ENCODE measurements around the gene CDADC1. TPM values are rescaled to one million over a fixed set of nuclear protein-coding genes. Genes with fewer than 3 reads are reported as not detected.

CDADC1 gene
- total RNA-seq, 1 donor from 2014 or later: 12.5 TPM

DNA sequence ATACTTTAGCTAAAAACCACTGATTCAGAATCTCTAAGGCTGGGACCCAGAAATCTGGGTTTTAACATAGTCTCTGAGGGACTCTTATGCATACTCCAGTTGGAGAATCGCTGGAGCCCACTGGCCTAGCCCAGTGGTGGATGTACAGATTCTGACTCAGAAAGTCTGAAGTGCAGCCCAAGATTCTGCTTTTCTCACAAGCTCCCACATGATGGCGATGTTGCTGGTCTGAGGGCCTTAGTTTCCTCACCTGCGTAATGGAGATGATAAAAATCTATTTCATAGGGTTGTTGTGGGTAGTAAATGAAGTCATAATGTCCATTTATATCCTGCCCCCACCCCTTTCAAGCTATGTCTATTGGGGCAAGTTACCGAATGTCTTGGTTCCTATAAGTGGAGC is 7.7 kb upstream of the CDADC1 start:
- Mint-ChIP-seq H3K36me3 (no peaks in the 10 kb centered on the region), H3K9me3 (no peaks in the 10 kb centered on the region), H3K4me1 (ENCODE audit: unreplicated experiment) (no peaks in the 10 kb centered on the region), H3K27ac (no peak overlapping the region), H3K27me3 (peaks cover 18% of the 10 kb centered on the region), H3K4me3 (no peak overlapping the region)
- TF ChIP-seq, protein P1, sequence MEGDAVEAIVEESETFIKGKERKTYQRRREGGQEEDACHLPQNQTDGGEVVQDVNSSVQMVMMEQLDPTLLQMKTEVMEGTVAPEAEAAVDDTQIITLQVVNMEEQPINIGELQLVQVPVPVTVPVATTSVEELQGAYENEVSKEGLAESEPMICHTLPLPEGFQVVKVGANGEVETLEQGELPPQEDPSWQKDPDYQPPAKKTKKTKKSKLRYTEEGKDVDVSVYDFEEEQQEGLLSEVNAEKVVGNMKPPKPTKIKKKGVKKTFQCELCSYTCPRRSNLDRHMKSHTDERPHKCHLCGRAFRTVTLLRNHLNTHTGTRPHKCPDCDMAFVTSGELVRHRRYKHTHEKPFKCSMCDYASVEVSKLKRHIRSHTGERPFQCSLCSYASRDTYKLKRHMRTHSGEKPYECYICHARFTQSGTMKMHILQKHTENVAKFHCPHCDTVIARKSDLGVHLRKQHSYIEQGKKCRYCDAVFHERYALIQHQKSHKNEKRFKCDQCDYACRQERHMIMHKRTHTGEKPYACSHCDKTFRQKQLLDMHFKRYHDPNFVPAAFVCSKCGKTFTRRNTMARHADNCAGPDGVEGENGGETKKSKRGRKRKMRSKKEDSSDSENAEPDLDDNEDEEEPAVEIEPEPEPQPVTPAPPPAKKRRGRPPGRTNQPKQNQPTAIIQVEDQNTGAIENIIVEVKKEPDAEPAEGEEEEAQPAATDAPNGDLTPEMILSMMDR (conservative IDR thresholded peaks at IDR 0.05): peak; percentile 53
- DNase-seq (ENCODE audit: extremely low spot score, unreplicated experiment): no peak

DNA sequence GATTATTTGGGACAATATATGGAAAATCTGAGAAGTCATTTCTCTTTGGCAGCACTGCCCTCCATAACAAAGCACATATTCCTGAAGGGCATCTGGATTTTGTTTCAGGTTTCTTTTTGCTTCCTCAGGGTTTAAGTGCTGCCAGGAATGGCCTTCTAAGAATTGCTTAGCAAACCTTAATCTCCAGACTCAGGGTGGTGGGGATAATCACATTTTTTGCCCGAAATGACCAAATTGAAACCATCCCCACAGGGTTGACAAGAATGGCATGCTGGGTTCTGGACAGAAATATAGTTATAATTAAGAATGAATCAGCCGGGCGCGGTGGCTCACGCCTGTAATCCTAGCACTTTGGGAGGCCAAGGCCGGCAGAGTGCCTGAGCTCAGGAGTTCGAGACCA is 6.4 kb upstream of the CDADC1 start:
- Mint-ChIP-seq H3K4me3 (no peak overlapping the region), H3K36me3 (no peaks in the 10 kb centered on the region), H3K27me3 (peaks cover 18% of the 10 kb centered on the region), H3K4me1 (ENCODE audit: unreplicated experiment) (no peaks in the 10 kb centered on the region), H3K27ac (no peak overlapping the region), H3K9me3 (no peaks in the 10 kb centered on the region)
- TF ChIP-seq, protein P1 (conservative IDR thresholded peaks at IDR 0.05): no peak
- no peak for DNase-seq (ENCODE audit: extremely low spot score, unreplicated experiment)

DNA sequence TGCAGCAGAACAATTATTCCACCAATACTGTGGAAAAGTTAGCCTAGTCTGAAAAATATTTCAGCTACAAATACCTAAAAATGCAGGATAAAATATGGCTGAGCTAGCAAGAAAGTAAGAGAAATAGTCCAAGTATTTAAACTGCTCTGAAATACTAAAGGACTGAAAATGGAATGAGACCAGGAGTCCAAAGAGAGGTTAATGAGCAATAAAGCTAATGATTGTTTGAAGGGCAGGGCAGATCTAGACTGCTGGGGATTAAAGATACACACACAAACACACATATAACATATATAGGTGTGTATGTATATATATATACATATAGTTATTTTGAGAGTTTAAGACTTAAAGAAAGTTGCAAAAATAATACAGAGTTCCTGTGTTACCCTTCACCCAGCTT is 2.6 kb upstream of the CDADC1 start:
- H3K9me3 Mint-ChIP-seq: no peaks in the 10 kb centered on the region
- TF ChIP-seq, protein P1 (conservative IDR thresholded peaks at IDR 0.05): no peak
- no peak for DNase-seq (ENCODE audit: extremely low spot score, unreplicated experiment)
- peaks cover 15% of the 10 kb centered on the region for H3K4me1 Mint-ChIP-seq (ENCODE audit: unreplicated experiment)
- H3K27me3 Mint-ChIP-seq: peaks cover 20% of the 10 kb centered on the region
- no peak overlapping the region for H3K27ac Mint-ChIP-seq
- peaks cover 4% of the 10 kb centered on the region for H3K36me3 Mint-ChIP-seq
- H3K4me3 Mint-ChIP-seq: peak overlapping the region; percentile 7

DNA sequence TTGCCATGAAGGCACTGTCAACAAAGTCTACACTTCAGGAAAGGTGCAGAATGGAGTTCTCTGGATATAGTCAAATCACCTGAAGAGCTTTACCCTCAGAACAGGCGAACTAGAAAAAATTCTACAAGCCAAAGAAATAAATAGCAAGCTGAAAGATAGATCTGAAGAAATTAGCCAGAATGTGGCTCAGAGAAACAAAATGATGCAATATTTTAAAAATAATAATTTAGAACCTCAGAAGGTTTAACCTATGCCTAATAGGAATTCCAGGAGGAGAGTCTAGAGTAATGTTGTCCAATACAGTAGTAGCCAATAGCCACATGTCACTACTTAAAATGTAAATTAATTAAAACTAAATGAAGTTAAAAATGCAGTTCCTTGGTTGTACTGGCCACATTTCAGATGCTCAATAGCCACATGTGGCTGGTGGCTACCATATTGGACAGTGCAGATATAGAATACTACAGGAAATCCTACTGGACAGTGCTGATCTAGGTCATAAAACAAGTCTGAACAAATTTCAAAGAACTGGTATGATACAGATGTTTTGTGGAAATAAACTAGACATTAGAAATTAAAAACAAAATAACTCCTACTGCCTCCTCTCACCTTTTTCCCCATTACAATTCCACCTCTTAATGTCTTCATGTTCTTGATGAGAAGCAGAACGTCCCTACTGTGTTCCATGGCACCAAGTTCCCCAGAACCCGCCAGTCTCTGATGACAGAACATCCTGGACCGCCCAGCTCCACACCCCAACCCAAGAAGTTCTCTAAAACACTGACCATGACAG is 679 bp upstream of the CDADC1 start:
- H3K9me3 Mint-ChIP-seq: no peaks in the 10 kb centered on the region
- TF ChIP-seq, protein P1 (conservative IDR thresholded peaks at IDR 0.05): no peak
- peaks cover 4% of the 10 kb centered on the region for H3K36me3 Mint-ChIP-seq
- H3K27ac Mint-ChIP-seq: peak overlapping the region; percentile 99
- H3K4me3 Mint-ChIP-seq: peak overlapping the region; percentile 98
- peaks cover 15% of the 10 kb centered on the region for H3K4me1 Mint-ChIP-seq (ENCODE audit: unreplicated experiment)
- H3K27me3 Mint-ChIP-seq: peaks cover 17% of the 10 kb centered on the region
- no peak for DNase-seq (ENCODE audit: extremely low spot score, unreplicated experiment)

DNA sequence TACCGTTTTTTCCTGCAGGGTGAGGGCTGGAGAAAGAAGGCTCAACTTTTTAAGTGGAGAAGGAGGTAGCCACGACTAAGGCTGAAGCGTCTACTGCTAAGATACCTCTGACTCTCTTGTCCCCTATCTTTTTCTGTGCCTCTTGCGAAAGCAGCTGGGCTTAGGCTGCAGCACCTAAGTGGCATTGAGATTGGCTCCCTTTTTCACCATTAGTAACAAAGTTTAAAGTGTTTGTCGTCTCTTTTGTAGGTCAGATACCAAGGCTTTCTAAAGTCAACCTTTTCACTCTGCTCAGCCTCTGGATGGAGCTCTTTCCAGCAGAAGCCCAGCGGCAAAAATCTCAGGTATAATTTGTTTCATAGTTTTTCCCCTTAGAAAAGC is 887 bp downstream of the CDADC1 start:
- Mint-ChIP-seq H3K4me1 (ENCODE audit: unreplicated experiment) (peaks cover 15% of the 10 kb centered on the region), H3K4me3 (peak overlapping the region; percentile 98), H3K27me3 (peaks cover 12% of the 10 kb centered on the region), H3K36me3 (peaks cover 7% of the 10 kb centered on the region), H3K9me3 (no peaks in the 10 kb centered on the region), H3K27ac (peak overlapping the region; percentile 99)
- TF ChIP-seq, protein P1 (conservative IDR thresholded peaks at IDR 0.05): no peak
- no peak for DNase-seq (ENCODE audit: extremely low spot score, unreplicated experiment)

All from type B pancreatic cell (in vitro differentiated cells).